ENCODE data around the gene TMEM135.
"Not testable (repeated sequence)": the region's sequence is repeated elsewhere in the genome, so short reads cannot be mapped to it uniquely, and the experiment has no call there.

TMEM135 gene

DNA sequence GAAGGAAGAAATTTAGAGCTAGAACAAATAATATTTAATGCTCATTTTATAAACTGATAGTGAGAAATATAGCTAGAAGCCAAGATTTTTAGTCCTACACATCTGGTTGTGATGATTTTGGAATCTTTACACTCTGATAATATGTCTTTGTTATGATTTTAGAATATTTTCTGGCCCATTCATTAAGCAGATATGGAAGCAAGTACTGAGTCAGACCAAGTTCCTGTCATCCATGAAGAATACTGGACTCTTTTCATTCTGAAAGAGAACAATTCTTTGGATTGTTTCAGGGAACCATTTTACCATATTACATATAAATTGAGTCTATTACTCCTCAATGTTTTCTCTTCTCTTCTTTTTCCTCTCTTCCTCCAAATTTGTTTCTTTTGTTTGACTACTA is 227.4 kb downstream of the TMEM135 start:
- DNase-seq: no peak

DNA sequence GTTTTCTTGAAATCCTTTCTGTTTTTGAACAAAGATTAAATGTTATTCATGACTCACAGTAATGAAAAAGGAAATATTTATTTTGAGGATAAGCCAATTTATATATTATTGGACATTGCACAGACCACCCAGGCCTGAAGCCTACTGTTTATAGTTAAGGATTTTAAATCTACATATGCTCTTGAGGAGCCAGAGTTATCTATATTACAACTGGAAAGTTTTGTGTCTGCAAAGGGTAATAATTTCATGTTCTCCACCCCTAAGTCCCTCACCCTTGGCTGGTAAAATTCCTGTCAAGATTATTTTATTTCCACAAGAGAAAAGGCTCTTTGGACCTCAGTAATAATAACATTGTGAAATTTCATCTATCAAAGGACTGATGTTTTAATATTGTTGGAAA is 228.2 kb downstream of the TMEM135 start:
- DNase-seq: no peak

DNA sequence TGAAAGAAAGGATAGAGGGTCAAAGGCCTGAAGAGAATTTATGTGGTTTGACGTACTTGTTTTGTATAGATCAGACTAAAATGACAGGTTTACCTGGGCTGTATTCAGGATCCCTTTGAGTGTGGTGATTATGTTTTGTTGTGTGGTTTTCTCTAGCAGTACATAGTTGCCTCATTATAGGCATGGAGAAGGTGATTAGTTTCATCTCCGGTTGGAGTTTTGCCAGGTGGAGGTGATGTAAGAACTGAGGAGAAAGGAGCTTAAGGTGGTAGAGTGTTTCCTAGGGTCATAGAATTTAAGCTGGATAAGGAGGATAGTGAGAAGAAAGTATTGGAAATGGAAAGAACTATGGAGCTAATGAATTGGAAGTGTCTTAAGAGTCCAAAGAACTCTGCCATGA is 229.0 kb downstream of the TMEM135 start:
- DNase-seq: no peak

DNA sequence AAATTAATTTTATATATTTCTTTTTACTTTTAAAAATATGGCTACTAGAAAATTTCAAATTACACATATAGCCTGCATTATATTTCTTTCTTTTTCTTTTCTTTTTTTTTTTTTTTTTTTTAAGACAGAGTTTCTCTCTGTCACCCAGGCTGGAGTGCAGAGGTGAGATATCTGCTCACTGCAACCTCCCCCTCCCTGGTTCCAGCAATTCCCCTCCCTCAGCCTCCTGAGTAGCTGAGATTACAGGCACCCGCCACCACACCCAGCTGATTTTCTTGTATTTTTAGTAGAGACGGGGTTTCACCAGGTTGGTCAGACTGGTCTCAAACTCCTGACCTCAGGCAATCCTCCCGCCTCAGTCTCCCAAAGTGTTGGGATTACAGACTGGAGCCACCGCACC is 234.2 kb downstream of the TMEM135 start:
- not testable (repeated sequence) for DNase-seq

DNA sequence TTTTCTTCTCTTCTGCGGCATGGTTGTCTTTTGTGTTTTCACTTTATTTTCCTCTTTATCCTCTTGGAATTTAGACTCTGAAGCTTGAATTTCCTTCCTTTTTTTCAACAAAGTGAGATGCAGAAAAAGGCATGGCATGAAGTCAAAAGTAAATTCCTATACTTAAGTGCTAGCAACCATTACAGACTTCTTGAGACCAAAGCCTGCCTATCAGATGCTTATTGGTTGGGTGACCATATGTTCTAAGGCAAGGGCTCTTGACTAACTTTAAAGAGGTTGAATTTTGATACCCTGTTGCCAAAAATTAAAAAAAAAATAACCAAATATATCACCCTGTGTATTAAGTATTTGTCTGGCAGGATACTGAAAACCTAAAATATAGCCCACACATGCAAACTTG is 237.4 kb downstream of the TMEM135 start:
- DNase-seq: no peak

DNA sequence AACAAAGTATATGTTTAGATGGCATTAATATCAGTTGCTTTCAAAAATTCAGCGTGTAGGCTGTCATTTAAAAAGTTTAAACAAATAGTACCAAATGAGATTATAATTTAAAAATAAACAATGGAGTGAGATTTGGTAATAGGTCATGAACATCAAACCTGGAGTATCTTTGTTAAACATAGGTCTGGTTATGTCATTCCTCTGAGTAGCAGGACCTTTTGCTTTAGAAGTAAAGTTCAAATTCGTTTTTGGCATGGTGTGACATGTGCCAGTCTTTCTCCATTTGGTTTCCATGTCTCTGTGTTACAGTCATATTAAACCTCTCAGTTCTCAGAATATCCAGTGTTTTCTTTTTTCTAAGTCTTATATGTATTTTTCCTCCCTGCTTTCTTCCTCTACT is 242.4 kb downstream of the TMEM135 start:
- no peak for DNase-seq

DNA sequence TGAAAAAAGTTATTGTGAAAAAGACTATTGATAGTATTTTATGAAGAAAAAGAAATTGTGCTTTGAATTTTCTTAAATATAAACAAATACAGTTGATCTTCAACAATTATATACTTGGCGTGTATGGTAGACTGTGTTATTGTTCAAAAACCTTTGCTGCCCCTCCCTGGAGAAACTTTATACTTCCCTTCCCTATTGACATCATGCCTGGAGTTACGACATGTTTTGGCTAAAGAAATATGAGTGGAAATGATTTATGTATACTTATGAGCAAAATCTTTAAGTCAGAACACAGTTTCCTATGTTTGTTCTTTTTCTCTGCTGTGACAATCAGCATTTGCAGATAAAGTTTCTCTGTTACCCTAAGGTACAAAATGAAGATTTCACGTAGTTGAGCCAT is 243.8 kb downstream of the TMEM135 start:
- DNase-seq: no peak

DNA sequence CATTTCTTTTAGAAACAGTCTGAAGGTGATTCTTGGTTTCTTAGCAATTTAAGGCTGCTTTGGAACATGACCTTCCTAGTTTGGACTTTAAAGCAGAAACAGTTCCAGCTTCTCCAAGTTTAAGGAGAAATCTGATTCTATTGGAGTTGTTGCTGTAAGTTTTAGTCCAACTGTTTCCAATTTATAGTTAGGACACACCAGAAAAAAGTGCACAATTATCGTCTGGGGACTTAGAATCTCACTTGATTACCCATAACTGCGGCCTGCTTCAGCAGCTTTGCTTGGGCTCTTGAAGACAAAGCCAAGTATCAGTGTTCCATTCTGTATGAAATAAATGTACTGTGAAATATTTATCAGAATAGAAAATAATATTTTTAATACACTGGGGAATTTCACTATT is 246.6 kb downstream of the TMEM135 start:
- no peak for DNase-seq

DNA sequence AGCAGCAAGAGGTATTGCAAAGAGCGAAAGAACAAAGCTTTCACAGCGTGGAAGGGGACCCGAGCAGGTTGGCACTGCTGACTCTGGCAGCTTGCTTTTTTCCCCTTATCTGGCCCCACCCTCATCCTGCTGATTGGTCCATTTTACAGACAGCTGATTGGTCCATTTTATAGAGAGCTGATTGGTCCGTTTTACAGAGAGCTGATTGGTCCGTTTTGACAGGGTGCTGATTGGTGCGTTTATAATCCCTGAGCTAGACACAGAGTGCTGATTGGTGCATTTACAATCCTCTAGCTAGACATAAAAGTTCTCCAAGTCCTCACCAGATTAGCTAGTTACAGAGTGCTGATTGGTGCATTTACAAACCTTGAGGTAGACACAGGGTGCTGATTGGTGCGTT is 247.9 kb downstream of the TMEM135 start:
- DNase-seq: not testable (repeated sequence)

DNA sequence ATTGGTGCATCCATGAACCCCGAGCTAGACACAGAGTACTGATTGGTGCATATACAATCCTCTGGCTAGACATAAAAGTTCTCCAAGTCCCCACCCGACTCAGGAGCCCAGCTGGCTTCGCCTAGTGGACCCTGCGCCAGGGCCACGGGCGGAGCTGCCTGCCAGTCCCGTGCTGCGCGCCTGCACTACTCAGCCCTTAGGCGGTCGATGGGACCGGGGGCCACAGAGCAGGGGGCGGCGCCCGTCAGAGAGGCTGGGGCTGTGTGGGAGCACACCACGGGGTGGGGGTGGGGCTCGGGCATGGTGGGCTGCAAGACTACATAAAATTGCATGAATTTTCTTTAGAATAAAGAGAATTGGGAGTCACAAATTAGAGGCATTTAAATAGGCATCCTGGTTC is 248.6 kb downstream of the TMEM135 start:
- no peak for DNase-seq

DNA sequence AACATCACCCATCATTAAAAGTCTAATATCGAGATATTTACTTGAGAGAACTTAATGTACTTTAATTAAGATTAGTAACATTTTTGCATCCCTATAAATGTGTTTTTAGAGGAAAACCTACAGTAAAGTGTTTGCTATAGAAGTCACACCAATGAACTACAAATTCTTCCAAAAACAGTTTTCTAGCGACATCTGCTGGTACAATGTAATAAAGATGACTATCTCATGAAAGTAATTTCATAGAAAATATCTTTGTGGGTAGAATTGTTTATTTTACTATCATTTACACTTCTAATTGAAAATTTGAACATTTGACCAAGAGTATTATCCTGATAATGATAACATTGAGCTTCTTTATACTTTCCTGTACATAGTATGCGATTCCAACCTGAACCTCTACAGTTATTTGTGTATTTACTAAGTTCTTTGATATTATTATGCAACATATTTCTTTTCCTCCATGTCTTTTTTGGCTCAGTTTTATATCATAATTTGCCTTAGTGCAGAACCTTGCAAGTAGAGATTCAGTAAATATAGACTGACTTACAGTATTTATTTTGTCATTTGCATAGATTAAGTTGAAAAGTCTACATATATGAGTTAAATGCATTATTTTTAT is 252.7 kb downstream of the TMEM135 start:
- DNase-seq: peak; percentile 12

DNA sequence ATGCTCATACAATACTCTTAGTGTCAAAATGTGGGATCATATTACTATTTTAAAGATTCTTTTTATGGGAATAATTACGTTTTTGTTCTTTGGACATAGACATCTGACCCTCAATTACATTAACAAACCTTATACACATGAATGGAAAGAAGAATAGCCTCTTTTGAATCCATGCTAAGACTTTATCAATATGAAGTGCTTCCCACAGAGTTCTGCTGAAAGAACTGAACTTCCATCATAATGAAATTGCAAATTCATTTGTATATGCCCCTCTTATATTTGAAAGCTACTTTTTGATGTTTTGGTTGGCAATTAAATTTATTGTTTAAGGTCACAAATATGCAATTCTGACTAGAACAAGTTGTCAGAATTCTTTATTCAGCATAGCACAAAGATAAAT is 254.9 kb downstream of the TMEM135 start:
- DNase-seq: no peak

DNA sequence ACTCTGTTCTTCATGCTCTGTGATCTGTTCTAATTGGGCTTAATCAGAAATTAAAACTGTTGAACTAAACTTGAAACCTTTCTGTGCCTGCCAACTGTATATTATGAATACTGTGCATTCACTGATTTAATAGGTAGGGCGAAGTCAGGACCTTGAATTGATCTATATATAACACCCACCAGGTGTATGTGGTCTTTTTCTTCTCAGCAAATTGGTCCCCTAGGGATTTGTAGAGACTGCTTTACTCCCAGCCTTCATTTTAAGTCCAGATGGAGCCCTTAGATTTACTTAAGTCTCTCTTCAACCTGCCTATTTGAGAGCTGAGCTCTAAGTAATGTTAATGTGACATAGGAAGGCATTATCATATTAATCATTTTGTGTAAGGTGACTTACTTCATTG is 257.5 kb downstream of the TMEM135 start:
- no peak for DNase-seq

DNA sequence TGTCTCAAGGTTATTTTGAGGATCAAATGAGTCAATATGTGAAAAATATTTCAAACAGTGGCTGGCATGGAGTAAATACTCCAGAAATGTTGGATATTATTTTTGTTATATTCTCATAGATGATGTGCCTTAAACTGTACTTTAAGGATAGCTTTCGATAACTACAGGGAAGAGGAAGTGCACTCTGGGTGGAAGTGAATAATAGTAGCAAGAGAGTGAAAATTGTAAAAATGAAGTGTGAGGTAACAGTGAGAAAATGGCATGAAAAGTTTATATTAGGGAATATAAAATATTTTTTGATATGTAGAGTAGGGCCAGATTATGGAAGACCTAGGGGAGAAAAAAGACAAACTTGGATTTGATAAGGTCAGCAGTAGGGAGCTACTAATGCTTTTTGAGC is 258.9 kb downstream of the TMEM135 start:
- DNase-seq: no peak

DNA sequence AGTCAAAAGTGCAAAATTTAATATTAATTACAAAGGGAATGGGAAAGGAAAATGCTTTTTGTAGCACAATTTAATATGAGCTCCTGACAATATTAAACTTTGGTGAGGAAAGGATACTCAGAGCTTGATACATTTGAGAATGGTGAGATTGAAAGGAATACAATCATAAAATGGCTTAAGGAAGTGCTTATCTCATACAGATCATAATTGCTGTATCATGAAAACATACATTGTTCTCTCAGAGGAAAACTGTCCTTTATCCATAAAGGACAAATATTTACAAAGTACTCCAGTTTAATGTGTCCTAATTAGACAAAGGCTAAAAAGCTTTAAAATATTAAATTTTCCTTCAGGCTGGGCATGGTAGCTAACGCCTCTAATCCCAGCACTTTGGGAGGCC is 260.4 kb downstream of the TMEM135 start:
- DNase-seq: no peak

DNA sequence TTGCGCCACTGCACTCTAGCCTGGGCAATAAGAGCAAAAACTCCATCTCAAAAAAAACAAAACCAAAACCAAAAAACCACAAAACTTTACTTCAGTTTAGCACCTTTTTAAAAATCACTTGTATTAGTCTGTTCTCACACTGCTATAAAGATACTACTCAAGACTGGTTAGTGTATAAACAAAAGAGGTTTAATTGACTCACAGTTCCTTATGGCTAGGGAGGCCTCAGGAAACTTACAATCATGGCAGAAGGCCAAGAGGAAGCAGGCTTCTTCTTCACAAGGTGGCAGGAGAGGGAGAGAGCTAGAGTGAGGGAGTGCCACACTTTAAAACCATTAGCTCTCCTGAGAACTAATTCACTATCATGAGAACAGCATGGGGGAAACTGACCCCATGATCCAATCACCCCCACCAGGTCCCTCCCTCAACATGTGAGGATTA is 261.3 kb downstream of the TMEM135 start:
- no peak for DNase-seq

DNA sequence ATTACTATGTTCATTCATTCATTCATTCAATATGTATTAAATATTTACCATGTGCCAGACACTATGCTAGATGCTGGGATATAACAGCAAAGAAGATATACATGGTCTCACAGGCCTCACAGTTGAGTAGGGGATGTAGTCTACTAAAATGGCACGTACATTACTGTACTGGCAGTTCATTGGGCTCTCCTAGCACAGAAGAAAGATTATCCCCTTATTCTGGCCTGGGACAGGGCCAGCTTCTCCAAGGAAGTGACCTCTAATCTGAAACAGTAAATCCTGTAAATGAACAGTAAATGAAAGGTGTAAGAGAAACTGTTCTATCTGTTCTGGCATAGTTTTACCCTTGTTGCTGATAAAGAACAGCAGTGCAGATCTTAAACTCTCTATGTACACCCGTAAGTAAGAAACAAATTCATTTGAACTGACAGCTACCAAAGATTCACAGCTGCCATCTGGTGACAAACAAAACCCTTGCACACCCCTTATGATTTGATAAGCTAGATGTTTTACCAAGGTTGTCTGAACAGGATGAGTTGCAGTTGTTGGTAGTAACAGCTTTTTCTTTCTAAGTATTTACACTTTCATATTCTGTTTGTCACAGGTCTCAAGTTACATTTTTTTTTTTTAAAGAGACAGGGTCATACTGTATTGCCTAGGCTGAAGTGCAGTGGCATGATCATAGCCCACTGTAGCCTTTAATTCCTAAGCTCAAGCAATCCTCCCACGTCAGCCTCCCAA is 263.1 kb downstream of the TMEM135 start:
- DNase-seq: no peak

DNA sequence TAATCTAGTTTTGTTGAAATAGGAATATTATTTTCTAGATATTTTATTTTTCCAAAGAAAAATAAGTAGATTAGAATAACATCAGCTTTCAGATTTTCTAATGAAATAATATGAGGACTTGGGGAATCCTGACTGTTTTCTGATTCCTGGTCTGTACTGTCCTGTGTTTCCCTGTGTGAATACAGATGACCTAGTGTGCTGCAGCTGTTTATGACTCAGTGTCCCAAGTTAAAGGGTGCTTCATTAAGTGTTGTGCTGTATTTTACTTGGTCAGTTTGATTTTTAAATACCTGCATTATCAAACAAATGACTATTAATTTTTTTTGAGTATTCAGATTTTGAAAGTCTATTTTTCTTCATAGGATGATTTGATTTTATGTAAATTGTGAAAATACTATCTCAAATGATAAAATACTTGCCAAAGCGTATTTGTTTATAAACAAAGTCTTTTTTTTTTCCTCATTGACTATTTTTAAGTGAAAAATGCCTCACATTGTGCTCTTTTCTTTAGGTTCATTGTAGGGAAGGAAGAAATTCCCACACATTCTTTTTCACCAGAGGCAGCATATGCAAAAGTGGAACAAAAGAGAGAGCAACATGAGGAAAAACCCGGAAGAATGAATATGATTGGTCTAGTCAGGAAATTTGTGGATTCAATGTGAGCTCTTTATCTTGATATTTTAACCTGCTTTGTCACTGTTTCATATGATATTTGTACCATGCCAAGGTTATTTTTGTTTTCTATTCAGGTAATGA is 264.2 kb downstream of the TMEM135 start:
- DNase-seq: no peak

DNA sequence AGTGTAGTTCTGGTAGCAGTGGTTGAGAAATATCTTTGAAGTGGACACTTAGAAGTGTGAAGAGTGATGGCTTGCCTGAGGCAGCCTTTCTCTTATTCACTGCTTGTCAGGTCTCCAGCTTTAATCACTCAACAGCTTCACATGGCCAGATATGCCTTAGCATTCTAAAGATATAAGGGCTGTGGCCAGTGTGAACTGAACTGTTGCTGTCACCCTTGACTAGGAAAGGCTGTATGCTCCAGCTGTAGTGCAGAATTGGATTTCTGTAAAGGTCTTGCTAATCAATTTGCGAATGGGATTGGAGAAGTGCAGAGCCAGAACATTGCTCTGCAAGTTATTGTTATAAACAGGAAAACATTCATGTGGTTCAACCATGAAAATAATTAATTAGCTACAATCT is 266.7 kb downstream of the TMEM135 start:
- DNase-seq: no peak

DNA sequence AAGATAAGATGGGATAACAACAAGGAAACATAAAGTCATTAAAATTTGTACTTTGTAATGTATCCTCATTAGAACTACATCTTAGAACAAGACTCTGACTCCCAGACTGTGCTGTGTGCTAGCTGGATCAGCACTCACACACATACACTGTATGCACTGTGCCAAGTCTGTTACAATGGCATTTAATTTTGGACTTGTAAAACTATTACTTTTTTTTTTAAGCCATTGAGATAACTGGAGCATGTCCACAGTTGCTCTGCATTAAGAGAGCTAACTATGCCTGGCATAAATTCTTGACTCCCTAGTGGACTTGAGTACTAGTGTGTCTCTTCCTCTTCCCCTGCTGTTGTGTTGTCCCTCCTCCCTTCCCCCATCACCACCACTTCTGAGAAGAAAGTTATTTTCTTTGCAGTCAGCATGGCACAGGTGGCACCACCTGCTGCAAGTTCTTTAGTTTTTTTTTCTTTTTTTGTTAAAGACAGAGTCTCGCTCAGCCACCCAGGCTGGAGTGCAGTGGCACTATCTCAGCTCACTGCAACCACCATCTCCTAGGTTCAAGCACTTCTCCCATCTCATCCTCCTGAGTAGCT is 268.6 kb downstream of the TMEM135 start:
- no peak for DNase-seq

DNA sequence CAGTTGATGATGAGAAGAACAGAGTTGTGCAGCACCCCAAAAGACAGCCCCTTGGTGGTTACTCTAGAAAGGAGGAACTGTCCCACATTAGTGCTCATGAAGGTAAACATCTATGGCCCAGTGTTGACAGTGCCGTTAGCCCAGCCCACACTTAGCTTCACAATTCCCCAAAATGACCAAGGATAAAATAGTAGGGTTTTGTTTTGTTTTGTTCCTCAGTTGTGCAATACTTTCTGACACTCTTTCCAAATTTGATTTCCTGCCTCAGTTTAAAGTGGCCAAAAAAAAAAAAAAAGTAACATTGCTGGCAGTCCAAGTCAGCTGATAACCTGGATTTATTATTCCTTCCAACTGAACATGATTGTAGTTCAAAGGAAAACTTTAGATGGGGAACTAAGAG is 269.4 kb downstream of the TMEM135 start:
- no peak for DNase-seq

DNA sequence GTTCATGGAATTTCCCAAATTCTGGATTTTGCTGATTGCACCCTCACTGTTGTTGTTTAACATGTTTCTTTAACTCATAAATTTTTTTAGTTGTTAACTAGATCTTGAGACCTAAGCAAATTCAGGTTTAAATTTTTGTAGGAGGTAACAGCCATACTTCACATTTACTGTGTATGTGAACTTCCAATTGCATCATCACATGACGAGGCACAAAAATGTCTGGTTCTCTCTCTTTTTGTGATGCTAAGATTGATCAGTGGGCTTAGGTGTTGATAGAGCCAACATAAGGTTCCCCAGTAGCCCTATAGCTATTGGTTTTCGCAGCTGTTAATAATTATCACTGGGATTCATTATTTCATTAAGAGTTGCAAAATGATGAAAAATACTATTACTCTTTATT is 277.5 kb downstream of the TMEM135 start:
- no peak for DNase-seq

DNA sequence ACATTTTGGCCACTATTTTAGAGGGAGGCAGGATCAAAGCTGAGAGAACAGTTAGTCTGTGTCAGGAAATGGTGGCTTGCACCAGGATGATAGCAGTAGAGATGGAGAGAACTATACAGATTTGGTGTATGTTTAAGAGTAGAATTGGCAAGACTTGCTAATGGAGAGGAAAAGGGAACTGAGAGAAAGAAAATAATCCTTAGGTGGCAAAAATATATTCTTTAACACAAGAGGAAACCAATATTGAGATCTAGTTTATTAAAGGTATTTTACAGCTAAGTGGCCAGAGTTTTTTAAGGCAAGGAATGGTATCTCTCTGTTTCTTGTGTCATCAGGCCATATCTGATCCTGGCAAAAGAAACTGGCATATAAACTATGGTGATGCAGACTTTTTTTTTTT is 278.8 kb downstream of the TMEM135 start:
- no peak for DNase-seq

DNA sequence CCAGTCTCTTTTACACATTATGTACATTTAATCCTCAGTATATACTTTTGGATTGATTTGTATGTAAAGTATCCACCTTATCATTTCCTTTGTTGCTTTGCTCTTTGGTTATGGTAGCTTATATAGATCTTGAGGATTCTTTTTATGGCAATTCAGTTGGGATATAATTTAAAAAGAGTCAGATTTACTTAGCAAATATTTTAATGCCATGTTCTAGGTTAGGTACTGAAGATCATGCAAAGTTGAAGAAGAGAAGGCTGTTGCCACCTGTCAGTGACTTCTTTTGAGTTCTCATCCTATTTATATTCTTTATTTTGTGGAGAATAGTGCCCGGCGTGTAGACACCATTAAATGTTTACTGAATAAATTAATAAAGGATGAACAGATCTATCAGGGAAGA is 279.7 kb downstream of the TMEM135 start:
- DNase-seq: no peak
